Left lung (tissue), 10 donors: Measurements from ENCODE around the gene DLL4. TPM values are rescaled to one million over a fixed set of nuclear protein-coding genes. Genes with fewer than 3 reads are reported as not detected.
A peak's percentile ranks its signal among the peaks of the same experiment; 100 is the strongest.

Source experiments
- ATAC-seq: fragments of 200-7000 bp; cut with Tn5 transposase; one replicate; pipeline ENCODE4 v1.9.1; 2020; ENCODE audit warnings: moderate library complexity
- DNase-seq, 4 donors: peaks; one replicate each; pipeline ENCODE4 v3.0.0-alpha.2; 2013 to 2020
- H3K27ac ChIP-seq, 2 donors: fragments of 200-600 bp; sonication (generic) in 1 of 2; one replicate each; pipeline versions ENCODE4 v1.5.0 to v1.8.0; 2020 to 2021
- H3K27me3 ChIP-seq, 2 donors: fragments of 200-600 bp; sonication (generic) in 1 of 2; one replicate each; pipeline versions ENCODE4 v1.5.0 to v1.8.0; 2020 to 2021
- H3K36me3 ChIP-seq, 2 donors: fragments of 200-600 bp; sonication (generic) in 1 of 2; one replicate each; pipeline versions ENCODE4 v1.5.0 to v1.8.0; 2020 to 2021
- H3K4me1 ChIP-seq, 2 donors: fragments of 200-600 bp; one replicate each; pipeline ENCODE4 v1.8.0; 2021
- H3K4me3 ChIP-seq, 2 donors: fragments of 200-600 bp; sonication (generic) in 1 of 2; one replicate each; pipeline versions ENCODE4 v1.5.0 to v1.8.0; 2020 to 2021; ENCODE audit warnings: mild to moderate bottlenecking in 1 of 2
- H3K9me3 ChIP-seq, 2 donors: fragments of 200-600 bp; sonication (generic) in 1 of 2; one replicate each; pipeline versions ENCODE4 v1.5.0 to v1.8.0; 2020 to 2021
- CTCF ChIP-seq, 2 donors: fragments of 200-600 bp; sonication (generic) in 1 of 2; IDR thresholded peaks; one replicate each; pipeline versions ENCODE4 v1.5.0 to v1.8.0; 2021; ENCODE audit warnings: antibody characterized with exemption in 2 of 2
- intact Hi-C, 2 donors: fragments of 100-400 bp; cut with DNase I; formaldehyde crosslinking; loops; one replicate each; pipeline versions ENCODE4 v1.11.2 to v1.14.2; 2022
- polyA plus RNA-seq, 6 donors: library from polyadenylated mRNA; unstranded; fragments of 120-200 nt; gene quantifications; one replicate each; pipeline ENCODE4 v1.2.1, GENCODE V29; 2013; ENCODE audit not compliant: insufficient read length in 6 of 6
- total RNA-seq, 2 donors: library from RNA; stranded (reverse); fragmentation: NEBNext Ultra II Directional; extraction: Animal tissue kit (Norgen Biotek cat#: 25700); gene quantifications; one replicate each; pipeline ENCODE4 v1.2.1, GENCODE V29; 2021
- donor health status: DM: no; HTN: yes; CAD: no.
- donor health status: DM: no; HTN: no; CAD: no.

Gene DLL4
- total and polyA plus RNA-seq, 8 donors: 10.4 to 23.7 (median 18.7) TPM

- H3K27ac ChIP-seq: peak overlapping the region; percentile 35 to 41
- no peaks in the 10 kb centered on the region for H3K9me3 ChIP-seq
- peak overlapping the region in 1 of 2 donors; percentile 48 for H3K4me3 ChIP-seq
- DNase-seq: no peak
- peaks cover 19 to 92% of the 10 kb centered on the region in 2 donors for H3K4me1 ChIP-seq
- peaks cover 0 to 11% of the 10 kb centered on the region in 2 donors for H3K36me3 ChIP-seq
- no peak for TF ChIP-seq CTCF (IDR thresholded peaks at IDR 0.05)
- peaks cover 13 to 43% of the 10 kb centered on the region in 2 donors for H3K27me3 ChIP-seq
- no peak for ATAC-seq
- intact Hi-C loops: no loop called here
These were observed 4.4 kb downstream of the DLL4 start for GRCh38 chr15:40933517-40933902.

GRCh38 chr15:40934457-40934856 lies 5.3 kb downstream of the DLL4 start:
- DNase-seq (peak in 1 of 4 donors; percentile 43), ATAC-seq (no peak)
- Histone ChIP-seq H3K4me1 (peaks cover 19 to 82% of the 10 kb centered on the region in 2 donors), H3K36me3 (peaks cover 0 to 11% of the 10 kb centered on the region in 2 donors), H3K27ac (no peak overlapping the region), H3K4me3 (no peak overlapping the region), H3K9me3 (no peaks in the 10 kb centered on the region), H3K27me3 (peaks cover 5 to 34% of the 10 kb centered on the region in 2 donors)
- TF ChIP-seq CTCF (IDR thresholded peaks at IDR 0.05): no peak
- intact Hi-C loops: no loop called here

GRCh38 chr15:40936234-40936708 lies 7.1 kb downstream of the DLL4 start:
- DNase-seq (peak in 1 of 4 donors; percentile 78), ATAC-seq (no peak)
- Histone ChIP-seq H3K36me3 (peaks cover 0 to 11% of the 10 kb centered on the region in 2 donors), H3K4me1 (peaks cover 17 to 81% of the 10 kb centered on the region in 2 donors), H3K27ac (peak overlapping the region in 1 of 2 donors; percentile 1), H3K4me3 (no peak overlapping the region), H3K27me3 (peaks cover 0 to 16% of the 10 kb centered on the region in 2 donors), H3K9me3 (no peaks in the 10 kb centered on the region)
- intact Hi-C loops: no loop called here
- no peak for TF ChIP-seq CTCF (IDR thresholded peaks at IDR 0.05)

- Histone ChIP-seq H3K36me3 (peaks cover 0 to 11% of the 10 kb centered on the region in 2 donors), H3K4me3 (no peak overlapping the region), H3K27me3 (peaks cover 0 to 9% of the 10 kb centered on the region in 2 donors), H3K4me1 (peaks cover 10 to 78% of the 10 kb centered on the region in 2 donors), H3K27ac (peak overlapping the region in 1 of 2 donors; percentile 33), H3K9me3 (no peaks in the 10 kb centered on the region)
- intact Hi-C loops: no loop called here
- DNase-seq (peak in 1 of 4 donors; percentile 56), ATAC-seq (no peak)
- peak in 1 of 2 donors; percentile 10 for TF ChIP-seq CTCF (IDR thresholded peaks at IDR 0.05)
These were observed 7.8 kb downstream of the DLL4 start for GRCh38 chr15:40936709-40937666.
